Central memory CD8-positive, alpha-beta T cell (primary cell): ENCODE data around the gene P2RY8.

Experiments used
- ATAC-seq: fragments of 150-1000 bp; cut with Tn5 transposase; replicated peaks from 2 replicates; pipeline ENCODE4 v1.10.0; 2022; ENCODE audit warnings: mild to moderate bottlenecking, moderate FRiP score, moderate number of reproducible peaks; ENCODE audit not compliant: poor library complexity, severe bottlenecking; ENCODE audit errors: extremely low read depth
- DNase-seq, 2 donors: peaks; one replicate each; pipeline ENCODE4 v3.0.0; 2021; ENCODE audit warnings: low spot score in 2 of 2
- H3K27ac Mint-ChIP-seq: one replicate; pipeline ENCODE4 v1.8.0; 2022; ENCODE audit warnings: low read depth, mild to moderate bottlenecking, moderate library complexity, mixed read lengths
- H3K27me3 Mint-ChIP-seq: one replicate; pipeline ENCODE4 v1.8.0; 2022; ENCODE audit warnings: mixed read lengths
- H3K36me3 Mint-ChIP-seq: one replicate; pipeline ENCODE4 v1.8.0; 2022; ENCODE audit warnings: mild to moderate bottlenecking, moderate library complexity, mixed read lengths; ENCODE audit not compliant: insufficient read depth
- H3K4me1 Mint-ChIP-seq: one replicate; pipeline ENCODE4 v1.8.0; 2022; ENCODE audit warnings: mixed read lengths
- H3K4me3 Mint-ChIP-seq: one replicate; pipeline ENCODE4 v1.8.0; 2022; ENCODE audit warnings: mild to moderate bottlenecking, moderate library complexity, mixed read lengths
- H3K9me3 Mint-ChIP-seq: one replicate; pipeline ENCODE4 v1.8.0; 2022; ENCODE audit warnings: mixed read lengths

The P2RY8 gene

GRCh38 chrX:1462596-1463251, 74.3 kb downstream of the P2RY8 start:
- Mint-ChIP-seq H3K36me3 (peaks cover 43% of the 10 kb centered on the region), H3K9me3 (no peaks in the 10 kb centered on the region), H3K4me1 (peaks cover 61% of the 10 kb centered on the region), H3K27ac (peak overlapping the region; percentile 96), H3K27me3 (no peaks in the 10 kb centered on the region), H3K4me3 (peak overlapping the region; percentile 82)
- DNase-seq: peak; percentile 52 to 91
- peak; percentile 85 for ATAC-seq

DNA sequence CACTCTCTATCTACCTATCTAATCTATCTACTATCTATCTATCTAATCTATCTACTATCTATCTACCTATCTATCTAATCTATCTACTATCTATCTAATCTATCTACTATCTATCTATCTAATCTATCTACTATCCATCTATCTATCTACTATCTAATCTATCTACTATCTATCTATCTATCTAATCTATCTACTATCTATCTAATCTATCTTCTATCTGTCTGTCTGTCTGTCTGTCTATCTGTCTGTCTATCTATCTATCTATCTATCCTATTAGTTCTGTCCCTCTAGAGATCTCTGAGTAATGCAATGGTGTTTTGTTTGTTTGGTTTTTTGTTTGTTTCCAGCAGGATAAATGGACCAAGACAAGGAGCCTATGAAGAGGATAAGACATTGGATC, 74.9 kb downstream of the P2RY8 start:
- peak overlapping the region; percentile 82 for H3K4me3 Mint-ChIP-seq
- DNase-seq: no peak
- ATAC-seq: no peak
- peaks cover 55% of the 10 kb centered on the region for H3K4me1 Mint-ChIP-seq
- H3K36me3 Mint-ChIP-seq: peaks cover 37% of the 10 kb centered on the region
- H3K27me3 Mint-ChIP-seq: no peaks in the 10 kb centered on the region
- peak overlapping the region; percentile 96 for H3K27ac Mint-ChIP-seq
- H3K9me3 Mint-ChIP-seq: no peaks in the 10 kb centered on the region

- Mint-ChIP-seq H3K27ac (peak overlapping the region; percentile 26), H3K4me3 (no peak overlapping the region), H3K36me3 (peaks cover 13% of the 10 kb centered on the region), H3K9me3 (no peaks in the 10 kb centered on the region), H3K27me3 (no peaks in the 10 kb centered on the region), H3K4me1 (peaks cover 17% of the 10 kb centered on the region)
- no peak for ATAC-seq
- peak in 1 of 2 donors; percentile 8 for DNase-seq
Measured at GRCh38 chrX:1455948-1456280, 81.1 kb downstream of the P2RY8 start.

- Mint-ChIP-seq H3K27me3 (no peaks in the 10 kb centered on the region), H3K36me3 (peaks cover 19% of the 10 kb centered on the region), H3K4me1 (peaks cover 29% of the 10 kb centered on the region), H3K27ac (peak overlapping the region; percentile 85), H3K4me3 (peak overlapping the region; percentile 29), H3K9me3 (peaks cover 2% of the 10 kb centered on the region)
- DNase-seq (peak; percentile 93 to 95), ATAC-seq (peak; percentile 53)
Measured at GRCh38 chrX:1453951-1454785, 82.8 kb downstream of the P2RY8 start.

DNA sequence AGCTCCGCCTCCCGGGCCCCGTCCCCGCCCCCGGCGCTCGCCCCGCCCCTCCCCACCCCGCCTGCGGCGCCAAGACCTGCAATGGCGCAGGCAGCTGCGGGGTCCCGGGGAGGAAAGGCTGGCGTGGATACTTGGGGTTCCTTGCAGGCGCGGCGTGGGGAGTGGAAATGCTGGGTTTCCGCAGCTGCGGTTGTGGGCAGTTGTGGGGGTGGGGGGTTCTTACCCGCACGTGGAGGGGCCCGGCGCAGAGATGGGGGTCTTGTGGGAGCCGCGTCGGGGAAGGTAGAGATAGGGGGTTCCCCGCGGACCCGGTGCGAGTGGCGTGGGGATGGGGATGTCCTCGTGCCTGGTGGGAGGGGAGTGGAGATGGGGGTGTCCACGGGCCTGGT, 83.6 kb downstream of the P2RY8 start:
- H3K36me3 Mint-ChIP-seq: peaks cover 24% of the 10 kb centered on the region
- peak overlapping the region; percentile 76 for H3K4me3 Mint-ChIP-seq
- H3K4me1 Mint-ChIP-seq: peaks cover 37% of the 10 kb centered on the region
- DNase-seq (peak; percentile 65 to 84), ATAC-seq (peak; percentile 57)
- peaks cover 10% of the 10 kb centered on the region for H3K9me3 Mint-ChIP-seq
- no peaks in the 10 kb centered on the region for H3K27me3 Mint-ChIP-seq
- H3K27ac Mint-ChIP-seq: peak overlapping the region; percentile 85

GRCh38 chrX:1452516-1453394, 84.2 kb downstream of the P2RY8 start, which contains the start of gene ASMTL:
Gene ASMTL, minus strand, starts transcription at chrX:1452909. Its CDS starts 69 bp downstream, at chrX:1452840.
- peak; percentile 100 for DNase-seq
- Mint-ChIP-seq H3K4me1 (peaks cover 39% of the 10 kb centered on the region), H3K27me3 (no peaks in the 10 kb centered on the region), H3K27ac (peak within 1 kb of the TSS; percentile 85), H3K4me3 (peak within 1 kb of the TSS; percentile 76), H3K36me3 (peaks cover 29% of the 10 kb centered on the region), H3K9me3 (peaks cover 16% of the 10 kb centered on the region)
- ATAC-seq: peak; percentile 63

- Mint-ChIP-seq H3K27me3 (no peaks in the 10 kb centered on the region), H3K4me3 (peak overlapping the region; percentile 76), H3K36me3 (peaks cover 33% of the 10 kb centered on the region), H3K4me1 (peaks cover 39% of the 10 kb centered on the region), H3K9me3 (peaks cover 24% of the 10 kb centered on the region), H3K27ac (peak overlapping the region; percentile 85)
- no peak for ATAC-seq
- DNase-seq: peak in 1 of 2 donors; percentile 34
Measured at GRCh38 chrX:1451661-1452515, 85.1 kb downstream of the P2RY8 start.

DNA sequence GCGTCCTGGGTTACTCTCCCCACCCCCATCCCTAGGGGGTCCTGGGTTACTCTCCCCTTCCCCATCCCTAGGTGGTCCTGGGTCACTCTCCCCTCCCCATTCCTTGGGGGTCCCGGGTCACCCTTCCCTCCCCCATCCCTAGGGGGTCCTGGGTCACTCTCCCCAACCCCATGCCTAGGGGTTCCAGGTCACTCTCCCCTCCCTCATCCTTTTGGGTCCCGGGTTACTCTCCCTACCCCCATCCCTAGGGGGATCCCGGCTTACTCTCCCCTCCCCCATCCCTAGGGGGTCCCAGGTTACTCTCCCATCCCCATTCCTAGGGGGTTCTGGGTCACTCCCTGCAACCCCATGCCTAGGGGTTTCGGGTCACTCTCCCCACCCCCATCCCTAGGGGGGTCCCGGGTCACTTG, 85.7 kb downstream of the P2RY8 start:
- DNase-seq: no peak
- peak overlapping the region; percentile 85 for H3K27ac Mint-ChIP-seq
- H3K27me3 Mint-ChIP-seq: no peaks in the 10 kb centered on the region
- peaks cover 40% of the 10 kb centered on the region for H3K4me1 Mint-ChIP-seq
- H3K4me3 Mint-ChIP-seq: peak overlapping the region; percentile 76
- no peak for ATAC-seq
- peaks cover 24% of the 10 kb centered on the region for H3K9me3 Mint-ChIP-seq
- peaks cover 36% of the 10 kb centered on the region for H3K36me3 Mint-ChIP-seq

DNA sequence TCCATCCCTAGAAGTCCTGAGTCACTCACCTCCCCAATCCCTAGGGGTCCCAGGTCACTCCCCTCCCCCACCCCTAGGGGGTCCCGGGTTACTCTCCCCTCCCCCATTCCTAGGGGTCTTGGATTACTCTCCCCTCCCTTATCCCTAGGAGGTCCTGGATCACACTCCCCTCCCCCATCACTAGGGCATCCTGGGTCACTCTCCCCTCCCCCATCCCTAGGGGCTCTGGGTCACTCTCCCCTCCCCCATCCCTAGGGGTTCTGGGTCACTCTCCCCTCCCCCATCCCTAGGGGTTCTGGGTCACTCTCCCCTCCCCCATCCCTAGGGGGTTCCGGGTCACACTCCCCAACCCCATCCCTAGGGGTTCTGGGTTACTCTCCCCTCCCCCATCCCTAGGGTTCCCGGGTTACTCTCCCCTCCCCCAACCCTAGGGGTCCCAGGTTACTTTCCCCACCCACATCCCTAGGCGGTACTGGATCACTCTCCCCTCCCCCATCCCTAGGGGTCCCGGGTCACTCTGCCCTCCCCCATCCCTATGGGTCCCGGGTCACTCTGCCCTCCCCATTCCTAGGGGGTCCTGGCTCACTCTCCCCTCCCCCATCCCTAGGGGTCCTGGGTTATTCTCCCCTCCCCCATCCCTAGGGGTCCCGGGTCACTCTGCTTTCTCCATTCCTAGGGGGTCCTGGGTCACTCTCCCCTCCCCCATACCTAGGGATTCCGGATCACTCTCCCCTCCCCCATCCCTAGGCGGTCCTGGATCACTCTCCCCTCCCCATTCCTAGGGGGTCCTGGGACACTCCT, 86.4 kb downstream of the P2RY8 start:
- ATAC-seq (no peak), DNase-seq (peak in 1 of 2 donors; percentile 11)
- Mint-ChIP-seq H3K9me3 (peaks cover 24% of the 10 kb centered on the region), H3K36me3 (peaks cover 41% of the 10 kb centered on the region), H3K4me1 (peaks cover 43% of the 10 kb centered on the region), H3K27me3 (no peaks in the 10 kb centered on the region), H3K4me3 (no peak overlapping the region), H3K27ac (peak overlapping the region; percentile 0)

GRCh38 chrX:1449823-1450149, 87.2 kb downstream of the P2RY8 start:
- Mint-ChIP-seq H3K27ac (peak overlapping the region; percentile 0), H3K4me1 (peaks cover 44% of the 10 kb centered on the region)
- no peak for ATAC-seq

More at GRCh38 chrX:1449823-1450149, 87.2 kb downstream of the P2RY8 start:
- H3K27me3 Mint-ChIP-seq: no peaks in the 10 kb centered on the region
- H3K4me3 Mint-ChIP-seq: no peak overlapping the region
- peaks cover 27% of the 10 kb centered on the region for H3K9me3 Mint-ChIP-seq
- peak in 1 of 2 donors; percentile 6 for DNase-seq
- peaks cover 45% of the 10 kb centered on the region for H3K36me3 Mint-ChIP-seq
